ENCODE data around the gene THRB. TPM values are rescaled to one million over a fixed set of nuclear protein-coding genes. Genes with fewer than 3 reads are reported as not detected.

Gene THRB
- not detected for total RNA-seq

DNA sequence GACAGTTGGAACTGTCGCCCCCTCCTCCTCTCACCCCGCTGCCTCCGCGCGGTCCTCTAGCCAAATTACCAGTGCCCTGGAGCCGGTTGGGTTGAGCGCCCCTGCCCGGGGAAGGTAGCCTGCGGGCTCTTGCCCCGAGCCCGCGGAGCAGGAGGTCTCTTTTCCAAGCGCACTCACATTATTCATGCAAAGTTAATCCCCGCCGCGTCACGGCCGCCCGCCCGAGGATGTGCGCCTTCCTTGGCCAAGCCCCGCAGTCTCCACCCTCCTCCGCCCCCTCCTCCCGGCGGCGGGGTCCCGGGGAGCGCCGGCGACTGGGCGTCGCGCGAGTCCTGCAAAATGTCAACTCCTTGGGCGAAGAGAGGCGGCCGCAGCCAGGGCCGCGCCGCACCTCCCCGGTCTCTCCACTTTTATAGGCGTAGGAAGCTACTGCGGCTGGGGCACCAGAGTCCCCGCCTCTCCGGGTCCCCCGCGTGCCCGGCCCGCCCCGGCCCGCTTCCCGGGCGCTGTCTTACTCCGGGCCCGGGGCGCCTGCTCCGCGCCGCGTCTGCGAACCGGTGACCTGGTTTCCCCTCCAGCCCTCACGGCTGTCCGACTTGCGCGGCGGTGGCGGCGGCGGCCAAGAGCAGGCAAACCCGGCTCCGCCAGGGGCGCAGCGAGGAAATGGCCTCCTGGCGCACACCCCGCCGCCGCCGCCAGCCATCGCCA lies at the start of gene THRB:
TSS of gene THRB (minus strand) at position 233 of the 708 bp plus-strand sequence.
- ATAC-seq (peak; percentile 51 to 67), DNase-seq (no peak)
- H3K36me3 Mint-ChIP-seq (ENCODE audit: insufficient read depth), result no peaks in the 10 kb centered on the region

GRCh38 chr3:24541935-24542334 lies 47.3 kb upstream of the THRB start:
- no peak for ATAC-seq
- Mint-ChIP-seq H3K9me3 (no peaks in the 10 kb centered on the region), H3K36me3 (ENCODE audit: insufficient read depth) (no peaks in the 10 kb centered on the region), H3K4me1 (ENCODE audit: low read depth) (no peaks in the 10 kb centered on the region), H3K4me3 (no peak overlapping the region), H3K27me3 (ENCODE audit: low read depth) (no peaks in the 10 kb centered on the region)
- DNase-seq, result no peak

More for the DNA sequence above, at the start of gene THRB:
- H3K4me1 Mint-ChIP-seq (ENCODE audit: low read depth), result no peaks in the 10 kb centered on the region
- H3K9me3 Mint-ChIP-seq, result no peaks in the 10 kb centered on the region
- peaks cover 59% of the 10 kb centered on the region for H3K27me3 Mint-ChIP-seq (ENCODE audit: low read depth)
- peak within 1 kb of the TSS; percentile 57 for H3K4me3 Mint-ChIP-seq

DNA sequence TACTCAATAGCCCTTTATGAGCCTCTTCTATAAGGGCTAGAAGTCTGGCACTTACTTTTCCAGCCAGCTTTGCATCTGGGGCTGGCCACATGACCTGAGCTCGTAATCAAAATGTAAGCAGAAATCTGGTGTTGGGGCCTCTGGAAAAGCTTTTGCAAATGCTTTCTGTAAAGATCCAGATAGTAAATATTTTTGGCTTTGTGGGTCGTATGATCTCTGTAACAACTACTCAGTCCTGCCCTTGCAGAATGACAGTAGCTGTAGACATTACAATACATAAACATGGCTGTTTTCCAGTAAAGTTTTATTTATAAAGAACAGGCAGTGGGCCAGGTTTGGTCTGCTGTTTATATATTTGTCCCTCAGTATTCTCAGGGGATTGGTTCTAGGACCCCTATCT lies 46.2 kb upstream of the THRB start:
- Mint-ChIP-seq H3K36me3 (ENCODE audit: insufficient read depth) (no peaks in the 10 kb centered on the region), H3K9me3 (no peaks in the 10 kb centered on the region), H3K4me1 (ENCODE audit: low read depth) (no peaks in the 10 kb centered on the region), H3K27me3 (ENCODE audit: low read depth) (no peaks in the 10 kb centered on the region), H3K4me3 (no peak overlapping the region)
- ATAC-seq (no peak), DNase-seq (no peak)

DNA sequence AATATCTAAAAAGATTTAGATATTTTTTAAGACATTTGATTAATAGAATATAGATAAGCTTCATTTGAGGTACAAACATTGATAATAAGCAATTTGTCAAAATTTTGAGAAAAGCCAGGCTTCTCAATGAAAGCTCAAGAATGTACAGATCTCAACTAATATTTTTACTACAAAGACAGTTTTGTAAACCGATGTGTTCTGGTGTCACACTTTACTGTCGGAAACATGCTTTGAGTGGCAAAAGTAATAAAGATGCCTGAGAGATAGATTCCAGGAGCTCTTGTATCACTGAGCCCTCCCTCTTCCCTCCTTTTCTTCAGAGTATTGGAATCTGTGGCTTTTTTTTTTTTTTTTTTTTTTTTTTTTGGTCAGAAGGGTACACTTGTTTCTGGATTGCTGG lies 45.0 kb upstream of the THRB start:
- Mint-ChIP-seq H3K36me3 (ENCODE audit: insufficient read depth) (no peaks in the 10 kb centered on the region), H3K9me3 (no peaks in the 10 kb centered on the region), H3K4me3 (no peak overlapping the region), H3K27me3 (ENCODE audit: low read depth) (no peaks in the 10 kb centered on the region), H3K4me1 (ENCODE audit: low read depth) (no peaks in the 10 kb centered on the region)
- ATAC-seq (no peak), DNase-seq (no peak)

GRCh38 chr3:24538891-24539290 lies 44.2 kb upstream of the THRB start:
- DNase-seq (no peak), ATAC-seq (no peak)
- H3K36me3 Mint-ChIP-seq (ENCODE audit: insufficient read depth), result no peaks in the 10 kb centered on the region
- no peaks in the 10 kb centered on the region for H3K4me1 Mint-ChIP-seq (ENCODE audit: low read depth)
- H3K9me3 Mint-ChIP-seq, result no peaks in the 10 kb centered on the region
- no peaks in the 10 kb centered on the region for H3K27me3 Mint-ChIP-seq (ENCODE audit: low read depth)
- H3K4me3 Mint-ChIP-seq, result no peak overlapping the region

DNA sequence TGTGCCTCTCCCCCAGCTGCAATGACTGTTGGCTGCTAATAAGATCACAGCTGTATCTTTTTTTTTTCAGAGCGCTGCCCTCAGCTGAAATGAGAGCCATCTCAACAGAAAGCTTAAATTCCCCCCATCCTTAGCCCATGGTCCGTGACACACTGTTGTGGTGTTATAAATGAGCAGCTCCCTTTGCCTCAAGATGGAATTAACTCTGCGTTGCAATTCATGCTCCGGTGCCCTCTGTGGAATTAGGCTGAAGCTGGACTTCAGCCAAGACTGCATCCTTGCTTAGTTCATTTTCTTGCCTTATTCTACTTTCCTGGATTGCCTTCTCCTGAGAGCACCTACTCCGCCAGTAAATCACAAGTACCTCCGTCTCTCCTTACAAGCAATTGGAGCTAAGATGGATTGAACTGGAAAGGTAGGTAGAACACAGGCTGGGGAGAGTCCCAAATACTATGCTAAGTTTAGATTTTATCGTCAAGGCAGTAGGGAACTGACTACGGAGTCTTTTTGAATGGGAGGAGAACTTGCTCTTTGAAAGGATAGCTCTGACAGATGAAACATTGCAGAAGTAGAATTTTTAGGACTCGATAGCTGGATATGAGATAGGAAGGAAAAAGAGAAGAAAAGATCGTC lies 39.0 kb upstream of the THRB start:
- no peak for ATAC-seq
- Mint-ChIP-seq H3K9me3 (no peaks in the 10 kb centered on the region), H3K4me3 (no peak overlapping the region), H3K36me3 (ENCODE audit: insufficient read depth) (no peaks in the 10 kb centered on the region), H3K27me3 (ENCODE audit: low read depth) (no peaks in the 10 kb centered on the region), H3K4me1 (ENCODE audit: low read depth) (no peaks in the 10 kb centered on the region)
- DNase-seq, result no peak

DNA sequence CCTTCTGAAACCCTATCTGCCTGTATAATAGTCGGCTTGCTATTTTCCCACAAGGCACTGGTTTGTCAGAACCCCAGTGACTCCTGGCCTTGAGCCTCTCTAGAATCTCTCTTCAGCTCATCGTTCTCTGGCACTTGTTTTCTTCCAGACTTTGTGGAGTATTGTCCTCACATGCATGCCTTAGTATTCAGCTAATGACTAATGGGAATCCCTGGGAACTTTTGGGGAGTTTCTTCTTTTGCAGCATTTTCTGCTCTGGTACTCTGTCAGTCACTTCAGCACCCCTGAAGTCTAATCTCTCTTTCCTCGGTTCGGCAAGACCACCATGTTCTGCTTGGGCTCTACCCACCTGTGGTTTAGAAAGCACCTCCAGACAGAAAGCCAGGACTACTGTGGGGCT lies 35.8 kb upstream of the THRB start:
- no peaks in the 10 kb centered on the region for H3K9me3 Mint-ChIP-seq
- no peaks in the 10 kb centered on the region for H3K4me1 Mint-ChIP-seq (ENCODE audit: low read depth)
- ATAC-seq (no peak), DNase-seq (no peak)
- no peak overlapping the region for H3K4me3 Mint-ChIP-seq
- H3K27me3 Mint-ChIP-seq (ENCODE audit: low read depth), result no peaks in the 10 kb centered on the region
- no peaks in the 10 kb centered on the region for H3K36me3 Mint-ChIP-seq (ENCODE audit: insufficient read depth)

DNA sequence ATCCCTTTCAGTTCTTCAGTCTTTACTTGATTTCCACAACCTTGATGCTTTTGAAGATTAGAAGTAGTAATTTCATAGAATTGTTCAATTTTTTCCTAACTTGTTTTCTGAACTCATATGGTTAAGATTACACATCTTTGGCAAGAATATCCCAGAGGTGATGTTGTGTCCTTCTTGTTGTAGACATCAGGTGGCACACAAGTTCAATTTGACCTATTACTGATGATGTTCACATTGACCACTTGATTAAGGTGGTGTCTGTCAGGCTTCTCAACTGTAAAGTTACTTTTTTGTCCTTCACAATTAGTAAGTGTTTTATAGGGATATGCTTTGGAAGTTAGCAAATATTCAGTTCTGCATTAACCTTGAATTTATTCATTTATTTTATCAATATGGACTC lies 34.6 kb upstream of the THRB start:
- peaks cover 2% of the 10 kb centered on the region for H3K27me3 Mint-ChIP-seq (ENCODE audit: low read depth)
- H3K4me3 Mint-ChIP-seq, result no peak overlapping the region
- DNase-seq (no peak), ATAC-seq (no peak)
- no peaks in the 10 kb centered on the region for H3K36me3 Mint-ChIP-seq (ENCODE audit: insufficient read depth)
- H3K9me3 Mint-ChIP-seq, result no peaks in the 10 kb centered on the region
- no peaks in the 10 kb centered on the region for H3K4me1 Mint-ChIP-seq (ENCODE audit: low read depth)

GRCh38 chr3:24526640-24527212 lies 32.1 kb upstream of the THRB start:
- Mint-ChIP-seq H3K4me3 (no peak overlapping the region), H3K9me3 (no peaks in the 10 kb centered on the region), H3K4me1 (ENCODE audit: low read depth) (no peaks in the 10 kb centered on the region), H3K36me3 (ENCODE audit: insufficient read depth) (no peaks in the 10 kb centered on the region), H3K27me3 (ENCODE audit: low read depth) (peaks cover 20% of the 10 kb centered on the region)
- ATAC-seq (no peak), DNase-seq (no peak)

- ATAC-seq (no peak), DNase-seq (no peak)
- Mint-ChIP-seq H3K4me3 (no peak overlapping the region), H3K27me3 (ENCODE audit: low read depth) (peaks cover 27% of the 10 kb centered on the region), H3K36me3 (ENCODE audit: insufficient read depth) (no peaks in the 10 kb centered on the region), H3K4me1 (ENCODE audit: low read depth) (no peaks in the 10 kb centered on the region), H3K9me3 (no peaks in the 10 kb centered on the region)
These were observed 30.9 kb upstream of the THRB start for GRCh38 chr3:24525557-24525956.

DNA sequence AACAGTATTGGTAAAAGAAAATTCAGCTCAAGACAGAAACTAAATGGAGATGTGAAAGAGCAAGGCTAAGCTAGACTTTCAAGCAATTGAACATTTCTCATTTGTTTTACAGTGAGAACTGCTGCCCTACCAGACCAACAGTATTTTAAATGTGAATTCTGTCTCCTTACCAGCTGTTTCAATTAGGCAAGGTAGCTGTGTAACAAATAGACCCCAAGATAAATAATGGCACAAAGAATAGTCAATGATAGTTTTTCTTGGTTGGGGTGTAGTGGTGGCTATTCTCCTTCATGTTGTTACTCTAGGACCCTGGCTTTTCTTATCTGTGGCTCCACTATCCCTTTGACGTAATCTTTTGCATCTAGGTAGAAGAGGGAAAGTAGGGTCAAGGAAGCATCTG lies 30.4 kb upstream of the THRB start:
- Mint-ChIP-seq H3K36me3 (ENCODE audit: insufficient read depth) (no peaks in the 10 kb centered on the region), H3K9me3 (no peaks in the 10 kb centered on the region), H3K27me3 (ENCODE audit: low read depth) (peaks cover 32% of the 10 kb centered on the region), H3K4me1 (ENCODE audit: low read depth) (no peaks in the 10 kb centered on the region), H3K4me3 (no peak overlapping the region)
- DNase-seq (no peak), ATAC-seq (no peak)

- H3K4me3 Mint-ChIP-seq, result no peak overlapping the region
- no peak for DNase-seq
- no peak for ATAC-seq
- H3K36me3 Mint-ChIP-seq (ENCODE audit: insufficient read depth), result no peaks in the 10 kb centered on the region
- H3K4me1 Mint-ChIP-seq (ENCODE audit: low read depth), result no peaks in the 10 kb centered on the region
- no peaks in the 10 kb centered on the region for H3K9me3 Mint-ChIP-seq
- peaks cover 41% of the 10 kb centered on the region for H3K27me3 Mint-ChIP-seq (ENCODE audit: low read depth)
These were observed 29.5 kb upstream of the THRB start for GRCh38 chr3:24523988-24524727.

- DNase-seq, result no peak
- no peaks in the 10 kb centered on the region for H3K4me1 Mint-ChIP-seq (ENCODE audit: low read depth)
- H3K4me3 Mint-ChIP-seq, result no peak overlapping the region
- no peaks in the 10 kb centered on the region for H3K36me3 Mint-ChIP-seq (ENCODE audit: insufficient read depth)
- H3K27me3 Mint-ChIP-seq (ENCODE audit: low read depth), result peaks cover 46% of the 10 kb centered on the region
- no peak for ATAC-seq
- H3K9me3 Mint-ChIP-seq, result no peaks in the 10 kb centered on the region
These were observed 28.6 kb upstream of the THRB start for GRCh38 chr3:24523215-24523614.

DNA sequence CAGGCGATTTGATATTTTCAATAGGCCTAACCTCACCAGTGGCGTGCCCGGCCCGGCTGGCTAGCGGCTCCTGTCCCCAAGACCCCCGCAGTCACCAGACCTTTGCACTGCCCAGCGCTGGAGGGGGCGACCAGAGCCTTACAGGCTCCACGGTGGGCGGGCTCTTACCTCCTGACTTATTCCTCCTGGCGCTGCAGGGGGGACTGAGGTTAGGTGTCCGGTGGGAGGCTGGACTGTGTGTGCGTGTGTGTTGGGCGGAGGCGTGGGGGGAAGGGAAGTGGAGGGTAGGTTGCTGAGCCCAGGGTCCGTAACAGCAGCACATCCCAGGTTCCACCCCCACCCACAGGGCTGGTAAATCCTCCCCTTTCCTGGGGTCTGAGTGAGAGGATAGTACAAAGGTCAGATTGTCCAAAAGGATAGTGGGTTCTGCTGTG lies 27.5 kb upstream of the THRB start:
- ATAC-seq (peak in 1 of 2 donors; percentile 15), DNase-seq (no peak)
- Mint-ChIP-seq H3K4me1 (ENCODE audit: low read depth) (no peaks in the 10 kb centered on the region), H3K27me3 (ENCODE audit: low read depth) (peaks cover 46% of the 10 kb centered on the region), H3K36me3 (ENCODE audit: insufficient read depth) (no peaks in the 10 kb centered on the region), H3K4me3 (no peak overlapping the region), H3K9me3 (no peaks in the 10 kb centered on the region)

Data from activated T-cell treated with anti-CD3 and anti-CD28 coated beads, Interleukin-2, amount 50 U/mL, for 4 hours (primary cell).